Neuronal stem cell (in vitro differentiated cells): ENCODE results near the gene TBRG4.

Source experiments
- DNase-seq: peaks from one replicate; pipeline ENCODE4 v3.0.0-alpha.2; 2013; ENCODE audit warnings: low spot score
- H2AFZ ChIP-seq: one replicate; pipeline ENCODE4 v1.6.1; 2013; ENCODE audit warnings: mild to moderate bottlenecking, low read length, inconsistent platforms
- H2AK5ac ChIP-seq: 2 replicates; pipeline ENCODE4 v1.6.1; 2013; ENCODE audit warnings: low read depth, mild to moderate bottlenecking, inconsistent platforms, low read length, moderate library complexity, mixed read lengths
- H2BK120ac ChIP-seq: 2 replicates; pipeline ENCODE4 v1.6.1; 2013; ENCODE audit warnings: low read depth, mild to moderate bottlenecking, inconsistent platforms, low read length, moderate library complexity, mixed read lengths
- H2BK12ac ChIP-seq: one replicate; pipeline ENCODE4 v1.6.1; 2013; ENCODE audit warnings: low read length, inconsistent platforms
- H2BK15ac ChIP-seq: 2 replicates; pipeline ENCODE4 v1.6.1; 2013; ENCODE audit warnings: mild to moderate bottlenecking, low read length, inconsistent platforms, mixed read lengths
- H2BK5ac ChIP-seq: one replicate; pipeline ENCODE4 v1.6.1; 2013; ENCODE audit warnings: inconsistent platforms, mild to moderate bottlenecking, low read length, moderate library complexity
- H3K14ac ChIP-seq: one replicate; pipeline ENCODE4 v1.6.1; 2013; ENCODE audit warnings: low read length, inconsistent platforms
- H3K18ac ChIP-seq: 2 replicates; pipeline ENCODE4 v1.6.1; 2013; ENCODE audit warnings: low read length, inconsistent platforms
- H3K23ac ChIP-seq: 2 replicates; pipeline ENCODE4 v1.6.1; 2013; ENCODE audit warnings: low read depth, mild to moderate bottlenecking, mixed read lengths, low read length, inconsistent platforms; ENCODE audit not compliant: poor library complexity
- H3K27ac ChIP-seq: replicated peaks from 3 replicates; pipeline ENCODE4 v1.5.1; 2013; ENCODE audit warnings: low read length, inconsistent platforms
- H3K27me3 ChIP-seq, 3 experiments: 2 replicates each; pipeline ENCODE4 v1.6.1; 2013; ENCODE audit warnings: low read length in 3 of 3, mild to moderate bottlenecking in 2 of 3, inconsistent platforms in 1 of 3, low read depth in 1 of 3, mixed read lengths in 1 of 3, moderate library complexity in 1 of 3; ENCODE audit not compliant: control insufficient read depth in 3 of 3, insufficient read depth in 3 of 3
- H3K36me3 ChIP-seq, 2 donors: replicated peaks in 1 of 2; 2 replicates each; pipeline ENCODE4 v1.6.1; 2013; ENCODE audit warnings: low read length in 2 of 2; ENCODE audit not compliant: control insufficient read depth in 2 of 2, insufficient read depth in 2 of 2
- H3K4ac ChIP-seq: 2 replicates; pipeline ENCODE4 v1.6.1; 2013; ENCODE audit warnings: inconsistent platforms, mild to moderate bottlenecking, low read length, moderate library complexity
- H3K4me1 ChIP-seq, 2 donors: 1 replicate in 1 of 2; 2 replicates in 1 of 2; pipeline ENCODE4 v1.6.1; 2013; ENCODE audit warnings: low read length in 2 of 2, low read depth in 1 of 2; ENCODE audit not compliant: control insufficient read depth in 2 of 2, insufficient read depth in 1 of 2
- H3K4me2 ChIP-seq: one replicate; pipeline ENCODE4 v1.6.1; 2013; ENCODE audit warnings: mild to moderate bottlenecking, low read length, inconsistent platforms; ENCODE audit not compliant: insufficient read depth, poor library complexity, severe bottlenecking
- H3K4me3 ChIP-seq, 2 donors: 2 replicates each; pipeline ENCODE4 v1.5.1; 2013; ENCODE audit warnings: low read length in 2 of 2, mild to moderate bottlenecking in 2 of 2, inconsistent platforms in 1 of 2, moderate library complexity in 1 of 2
- H3K79me1 ChIP-seq: one replicate; pipeline ENCODE4 v1.6.1; 2013; ENCODE audit warnings: low read depth, mild to moderate bottlenecking, inconsistent platforms, low read length, moderate library complexity
- H3K9ac ChIP-seq: one replicate; pipeline ENCODE4 v1.6.1; 2013; ENCODE audit warnings: mild to moderate bottlenecking, low read depth, low read length, inconsistent platforms; ENCODE audit not compliant: poor library complexity
- H3K9me3 ChIP-seq, 2 donors: replicated peaks in 1 of 2; 2 replicates each; pipeline versions ENCODE3 to v1.6.1; 2013; ENCODE audit warnings: low read length in 2 of 2, mild to moderate bottlenecking in 2 of 2, inconsistent platforms in 1 of 2, low read depth in 1 of 2, mixed read lengths in 1 of 2, moderate library complexity in 1 of 2; ENCODE audit not compliant: control insufficient read depth in 2 of 2, insufficient read depth in 1 of 2
- H4K8ac ChIP-seq: one replicate; pipeline ENCODE4 v1.6.1; 2013; ENCODE audit warnings: low read depth, mild to moderate bottlenecking, inconsistent platforms, low read length, moderate library complexity
- H4K91ac ChIP-seq: one replicate; pipeline ENCODE4 v1.6.1; 2013; ENCODE audit warnings: low read length, low read depth, mild to moderate bottlenecking, inconsistent platforms; ENCODE audit not compliant: poor library complexity
- WGBS, 2 donors: extraction: QIAGEN DNeasy Blood & Tissue Kit; methylation state at CpG; one replicate each; pipeline ENCODE4 v1.1.7; 2013; ENCODE audit warnings: missing lambda C conversion rate in 2 of 2, mixed read lengths in 1 of 2; ENCODE audit not compliant: insufficient read length in 2 of 2, insufficient replicate concordance in 1 of 2; ENCODE audit errors: extremely low coverage in 2 of 2; 5-methylcytosine and 5-hydroxymethylcytosine counted together

The TBRG4 gene

GRCh38 chr7:45077579-45077978 lies 33.9 kb downstream of the TBRG4 start:
- no peak overlapping the region for H2BK5ac ChIP-seq
- no peak overlapping the region for H3K14ac ChIP-seq
- DNase-seq, result no peak
- H3K27me3 ChIP-seq, result no peaks in the 10 kb centered on the region
- no peak overlapping the region for H4K91ac ChIP-seq
- H2BK15ac ChIP-seq, result no peak overlapping the region
- H3K9me3 ChIP-seq, result peaks cover 0 to 2% of the 10 kb centered on the region in 2 donors
- H3K4me3 ChIP-seq, result no peak overlapping the region
- no peak overlapping the region for H3K9ac ChIP-seq
- H4K8ac ChIP-seq, result no peak overlapping the region
- no peak overlapping the region for H2BK12ac ChIP-seq
- peaks cover 37 to 52% of the 10 kb centered on the region in 2 donors for H3K36me3 ChIP-seq
- H2AFZ ChIP-seq, result no peak overlapping the region
- H3K4ac ChIP-seq, result no peak overlapping the region
- H3K18ac ChIP-seq, result no peak overlapping the region
- no peak overlapping the region for H2AK5ac ChIP-seq
- no CpG with 5 or more reads among the region's 9 CpGs for WGBS, 2 donors
- no peak overlapping the region for H3K23ac ChIP-seq
- peaks cover 11% of the 10 kb centered on the region for H3K79me1 ChIP-seq
- H2BK120ac ChIP-seq, result no peak overlapping the region
- H3K27ac ChIP-seq, result no peak overlapping the region
- no peak overlapping the region for H3K4me2 ChIP-seq
- H3K4me1 ChIP-seq, result no peaks in the 10 kb centered on the region

GRCh38 chr7:45076946-45077345 lies 34.6 kb downstream of the TBRG4 start:
- DNase-seq, result no peak
- Histone ChIP-seq H3K4me3 (no peak overlapping the region), H3K9ac (no peak overlapping the region), H2BK12ac (no peak overlapping the region), H3K27ac (no peak overlapping the region), H3K36me3 (peaks cover 40 to 58% of the 10 kb centered on the region in 2 donors), H3K79me1 (peaks cover 11% of the 10 kb centered on the region), H3K14ac (peak overlapping the region; percentile 49), H3K9me3 (peaks cover 0 to 2% of the 10 kb centered on the region in 2 donors), H2AFZ (no peak overlapping the region), H3K4me1 (no peaks in the 10 kb centered on the region), H2BK120ac (no peak overlapping the region), H2BK5ac (no peak overlapping the region), H3K23ac (no peak overlapping the region), H4K8ac (no peak overlapping the region), H4K91ac (no peak overlapping the region), H2BK15ac (no peak overlapping the region), H2AK5ac (no peak overlapping the region), H3K27me3 (no peaks in the 10 kb centered on the region), H3K4ac (no peak overlapping the region), H3K4me2 (no peak overlapping the region), H3K18ac (no peak overlapping the region)
- no CpG with 5 or more reads among the region's 5 CpGs for WGBS, 2 donors

- WGBS, 2 donors, result no CpG with 5 or more reads among the region's 35 CpGs
- Histone ChIP-seq H3K4ac (no peak overlapping the region), H3K36me3 (peaks cover 41 to 67% of the 10 kb centered on the region in 2 donors), H2AFZ (no peak overlapping the region), H3K9me3 (peaks cover 0 to 2% of the 10 kb centered on the region in 2 donors), H4K91ac (no peak overlapping the region), H3K27me3 (no peaks in the 10 kb centered on the region), H3K18ac (no peak overlapping the region), H2BK120ac (no peak overlapping the region), H3K79me1 (peaks cover 11% of the 10 kb centered on the region), H3K14ac (no peak overlapping the region), H3K4me1 (no peaks in the 10 kb centered on the region), H3K4me2 (no peak overlapping the region), H2AK5ac (no peak overlapping the region), H2BK12ac (no peak overlapping the region), H3K4me3 (no peak overlapping the region), H2BK15ac (no peak overlapping the region), H4K8ac (no peak overlapping the region), H2BK5ac (peak overlapping the region; percentile 83), H3K9ac (no peak overlapping the region), H3K23ac (peak overlapping the region; percentile 25), H3K27ac (no peak overlapping the region)
- DNase-seq, result no peak
Measured at GRCh38 chr7:45075871-45076796, 35.4 kb downstream of the TBRG4 start.

- Histone ChIP-seq H2BK12ac (no peak overlapping the region), H3K4me1 (no peaks in the 10 kb centered on the region), H3K4me3 (peak overlapping the region in 1 of 2 donors; percentile 25), H2BK120ac (no peak overlapping the region), H3K27me3 (no peaks in the 10 kb centered on the region), H3K4ac (no peak overlapping the region), H3K36me3 (peaks cover 42 to 75% of the 10 kb centered on the region in 2 donors), H3K79me1 (peaks cover 8% of the 10 kb centered on the region), H2AK5ac (no peak overlapping the region), H3K9me3 (peaks cover 0 to 2% of the 10 kb centered on the region in 2 donors), H2AFZ (no peak overlapping the region), H4K91ac (no peak overlapping the region), H2BK5ac (no peak overlapping the region), H3K27ac (no peak overlapping the region), H4K8ac (no peak overlapping the region), H2BK15ac (no peak overlapping the region), H3K18ac (no peak overlapping the region), H3K23ac (peak overlapping the region; percentile 25), H3K9ac (no peak overlapping the region), H3K4me2 (no peak overlapping the region), H3K14ac (no peak overlapping the region)
- no peak for DNase-seq
- no CpG with 5 or more reads among the region's 1 CpG for WGBS, 2 donors
Measured at GRCh38 chr7:45075355-45075644, 36.2 kb downstream of the TBRG4 start.
